K562 (cell line): ENCODE results near the gene CHI3L1.

ENCODE experiments used
- ESRRA ChIP-seq: fragments of 450-650 bp; IDR thresholded peaks from 2 replicates; pipeline ENCODE4 v1.6.1; 2014; ENCODE audit warnings: low read depth, mild to moderate bottlenecking, moderate library complexity, borderline replicate concordance
- HNRNPLL ChIP-seq: fragments of 200-400 bp; formaldehyde crosslinking; IDR thresholded peaks from 2 replicates; pipeline ENCODE4 v1.6.1; 2017; ENCODE audit warnings: low read length, low read depth, mild to moderate bottlenecking; ENCODE audit not compliant: poor library complexity, severe bottlenecking
- JUND ChIP-seq, 2 experiments: IDR thresholded peaks; 2 replicates in 1 of 2; 3 replicates in 1 of 2; pipeline ENCODE4 v1.6.1; 2011; ENCODE audit warnings: borderline replicate concordance in 2 of 2, low read depth in 2 of 2, low read length in 2 of 2, improper control_type of control experiment in 1 of 2, missing biosample characterization in 1 of 2, missing genetic modification characterization in 1 of 2, missing genetic modification reagents in 1 of 2
- MEF2A ChIP-seq: IDR thresholded peaks from 2 replicates; pipeline ENCODE4 v1.6.1; 2011; ENCODE audit warnings: low read depth, mild to moderate bottlenecking, low read length, moderate library complexity; ENCODE audit not compliant: control insufficient read depth
- PML ChIP-seq: IDR thresholded peaks from 2 replicates; pipeline ENCODE4 v1.6.1; 2012; ENCODE audit warnings: low read length, inconsistent platforms
- POLR2A ChIP-seq: fragments of 450-650 bp; conservative IDR thresholded peaks from 2 replicates; pipeline ENCODE4 v1.6.1; 2016
- POLR2AphosphoS5 ChIP-seq: IDR thresholded peaks from 2 replicates; pipeline ENCODE4 v1.6.1; 2011; ENCODE audit warnings: mild to moderate bottlenecking, low read depth, low read length, moderate library complexity; ENCODE audit not compliant: control insufficient read depth, insufficient read depth
- RAD21 ChIP-seq, 2 experiments: fragments of 250-450 bp in 1 of 2; fragments of 450-650 bp in 1 of 2; sonication (Bioruptor Pico) in 1 of 2; formaldehyde crosslinking in 1 of 2; IDR thresholded peaks in 1 of 2; conservative IDR thresholded peaks in 1 of 2; 2 replicates each; pipeline versions ENCODE4 v1.4.0 to v1.8.0; 2020 to 2022; ENCODE audit warnings: mild to moderate bottlenecking in 2 of 2, moderate library complexity in 1 of 2
- SMARCC2 ChIP-seq: fragments of 450-650 bp; IDR thresholded peaks from 2 replicates; pipeline ENCODE4 v1.6.1; 2017; ENCODE audit warnings: antibody characterized with exemption, moderate library complexity, mild to moderate bottlenecking, low read depth
- TCF7L2 ChIP-seq: fragments of 150-350 bp; IDR thresholded peaks from 2 replicates; pipeline ENCODE4 v1.6.1; 2016; ENCODE audit warnings: low read depth, mild to moderate bottlenecking, low read length, moderate library complexity
- ZNF318 ChIP-seq, 2 experiments: fragments of 450-650 bp; IDR thresholded peaks; 2 replicates each; pipeline ENCODE4 v1.6.1; 2016; ENCODE audit warnings: mild to moderate bottlenecking in 2 of 2, borderline replicate concordance in 1 of 2, low read depth in 1 of 2, moderate library complexity in 1 of 2
- TF ChIP-seq, protein P1 (sequence below), 3 experiments: IDR thresholded peaks in 2 of 3; conservative IDR thresholded peaks in 1 of 3; 2 replicates each; pipeline ENCODE4 v1.5.1; 2011 to 2012; ENCODE audit warnings: low read length in 3 of 3, mild to moderate bottlenecking in 3 of 3, control low read depth in 2 of 3, improper control_type of control experiment in 1 of 3, inconsistent platforms in 1 of 3, low read depth in 1 of 3, mixed read lengths in 1 of 3, moderate library complexity in 1 of 3; ENCODE audit not compliant: insufficient read depth in 2 of 3

GRCh38 chr1:203129501-203130231 is 56.8 kb downstream of the CHI3L1 start:
- TF ChIP-seq ZNF318 (IDR thresholded peaks at IDR 0.05; ENCODE audit: borderline replicate concordance in 1 of 2, low read depth in 1 of 2) (no peak), POLR2A (no peak), PML (no peak), TCF7L2 (no peak), MEF2A (no peak), POLR2AphosphoS5 (no peak), SMARCC2 (no peak), JUND (IDR thresholded peaks at IDR 0.05; ENCODE audit: borderline replicate concordance, low read depth, low read length) (no peak), JUND (tag; IDR thresholded peaks at IDR 0.05; ENCODE audit: borderline replicate concordance, low read depth, low read length) (no peak), HNRNPLL (no peak), ESRRA (no peak), RAD21 (CRISPR knock-in tag; conservative IDR thresholded peaks at IDR 0.05 in 1 of 2, IDR thresholded peaks at IDR 0.05 in 1 of 2) (no peak)
- TF ChIP-seq, protein P1, sequence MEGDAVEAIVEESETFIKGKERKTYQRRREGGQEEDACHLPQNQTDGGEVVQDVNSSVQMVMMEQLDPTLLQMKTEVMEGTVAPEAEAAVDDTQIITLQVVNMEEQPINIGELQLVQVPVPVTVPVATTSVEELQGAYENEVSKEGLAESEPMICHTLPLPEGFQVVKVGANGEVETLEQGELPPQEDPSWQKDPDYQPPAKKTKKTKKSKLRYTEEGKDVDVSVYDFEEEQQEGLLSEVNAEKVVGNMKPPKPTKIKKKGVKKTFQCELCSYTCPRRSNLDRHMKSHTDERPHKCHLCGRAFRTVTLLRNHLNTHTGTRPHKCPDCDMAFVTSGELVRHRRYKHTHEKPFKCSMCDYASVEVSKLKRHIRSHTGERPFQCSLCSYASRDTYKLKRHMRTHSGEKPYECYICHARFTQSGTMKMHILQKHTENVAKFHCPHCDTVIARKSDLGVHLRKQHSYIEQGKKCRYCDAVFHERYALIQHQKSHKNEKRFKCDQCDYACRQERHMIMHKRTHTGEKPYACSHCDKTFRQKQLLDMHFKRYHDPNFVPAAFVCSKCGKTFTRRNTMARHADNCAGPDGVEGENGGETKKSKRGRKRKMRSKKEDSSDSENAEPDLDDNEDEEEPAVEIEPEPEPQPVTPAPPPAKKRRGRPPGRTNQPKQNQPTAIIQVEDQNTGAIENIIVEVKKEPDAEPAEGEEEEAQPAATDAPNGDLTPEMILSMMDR (IDR thresholded peaks at IDR 0.05 in 2 of 3, conservative IDR thresholded peaks at IDR 0.05 in 1 of 3; ENCODE audit: insufficient read depth in 2 of 3, low read depth in 1 of 3, low read length in 3 of 3), result no peak
